OCI-LY1 (cell line): Measurements from ENCODE around the gene SIK2.

Source experiments
- H2AFZ ChIP-seq: fragments of 200-600 bp; sonication (generic), shearing (Covaris generic); 2 replicates; pipeline ENCODE4 v1.6.0; 2014; ENCODE audit warnings: antibody characterized with exemption, mild to moderate bottlenecking, low read length
- H3F3A ChIP-seq: fragments of 200-600 bp; sonication (generic), shearing (Covaris generic); 2 replicates; pipeline ENCODE4 v1.6.0; 2014; ENCODE audit warnings: mild to moderate bottlenecking, antibody characterized with exemption, low read length, moderate library complexity; ENCODE audit not compliant: insufficient read depth
- H3K27ac ChIP-seq: fragments of 200-600 bp; sonication (generic); 2 replicates; pipeline ENCODE4 v1.5.1; 2014; ENCODE audit warnings: low read length, mixed run types, mild to moderate bottlenecking, low read depth; ENCODE audit not compliant: poor library complexity, severe bottlenecking
- H3K27me3 ChIP-seq: fragments of 200-600 bp; sonication (generic); 2 replicates; pipeline ENCODE4 v1.6.0; 2014; ENCODE audit warnings: antibody characterized with exemption, mild to moderate bottlenecking, low read length, moderate library complexity; ENCODE audit not compliant: insufficient read depth
- H3K36me3 ChIP-seq: fragments of 200-600 bp; sonication (generic); 2 replicates; pipeline ENCODE4 v1.6.1; 2014; ENCODE audit warnings: mild to moderate bottlenecking, antibody characterized with exemption, low read length, moderate library complexity, mixed read lengths; ENCODE audit not compliant: insufficient read depth
- H3K4me1 ChIP-seq: fragments of 200-600 bp; sonication (generic); 2 replicates; pipeline ENCODE4 v1.5.1; 2014; ENCODE audit warnings: mild to moderate bottlenecking, low read length, moderate library complexity; ENCODE audit not compliant: insufficient read depth, severe bottlenecking
- H3K4me2 ChIP-seq: fragments of 200-600 bp; sonication (generic), shearing (Covaris generic); 2 replicates; pipeline ENCODE4 v1.6.1; 2014; ENCODE audit warnings: low read length
- H3K4me3 ChIP-seq: fragments of 200-600 bp; sonication (generic); 2 replicates; pipeline ENCODE4 v1.5.1; 2014; ENCODE audit warnings: low read length, low read depth, mild to moderate bottlenecking, mixed read lengths; ENCODE audit not compliant: poor library complexity, severe bottlenecking
- H3K79me2 ChIP-seq: fragments of 200-600 bp; shearing (Covaris generic); 2 replicates; pipeline ENCODE4 v1.6.1; 2016; ENCODE audit warnings: mixed run types, low read length, mixed read lengths; ENCODE audit not compliant: insufficient read depth
- H3K9ac ChIP-seq: fragments of 200-600 bp; sonication (generic), shearing (Covaris generic); 2 replicates; pipeline ENCODE4 v1.6.1; 2014; ENCODE audit warnings: mild to moderate bottlenecking, low read length, mixed read lengths
- H3K9me2 ChIP-seq: fragments of 200-600 bp; sonication (generic), shearing (Covaris generic); 2 replicates; pipeline ENCODE4 v1.6.1; 2014; ENCODE audit warnings: low read depth, mild to moderate bottlenecking, low read length, mixed read lengths
- H3K9me3 ChIP-seq: fragments of 200-600 bp; shearing (Covaris generic); 2 replicates; pipeline ENCODE4 v1.6.1; 2014; ENCODE audit warnings: low read length, mixed read lengths
- H4K20me1 ChIP-seq: fragments of 200-600 bp; sonication (generic), shearing (Covaris generic); 2 replicates; pipeline ENCODE4 v1.6.0; 2016; ENCODE audit warnings: mild to moderate bottlenecking, low read length; ENCODE audit not compliant: insufficient read depth
- EZH2 ChIP-seq: fragments of 200-600 bp; sonication (generic), shearing (Covaris generic); IDR thresholded peaks from 2 replicates; pipeline ENCODE4 v1.8.0; 2017; ENCODE audit warnings: borderline replicate concordance, mixed run types, mild to moderate bottlenecking, antibody characterized with exemption, low read length, moderate library complexity, mixed read lengths
- TF ChIP-seq, protein P1 (sequence below): fragments of 200-600 bp; sonication (generic), shearing (Covaris generic); IDR thresholded peaks from 2 replicates; pipeline ENCODE4 v1.5.1; 2017; ENCODE audit warnings: mild to moderate bottlenecking, antibody characterized with exemption, low read length, moderate library complexity, mixed read lengths

SIK2 gene

DNA sequence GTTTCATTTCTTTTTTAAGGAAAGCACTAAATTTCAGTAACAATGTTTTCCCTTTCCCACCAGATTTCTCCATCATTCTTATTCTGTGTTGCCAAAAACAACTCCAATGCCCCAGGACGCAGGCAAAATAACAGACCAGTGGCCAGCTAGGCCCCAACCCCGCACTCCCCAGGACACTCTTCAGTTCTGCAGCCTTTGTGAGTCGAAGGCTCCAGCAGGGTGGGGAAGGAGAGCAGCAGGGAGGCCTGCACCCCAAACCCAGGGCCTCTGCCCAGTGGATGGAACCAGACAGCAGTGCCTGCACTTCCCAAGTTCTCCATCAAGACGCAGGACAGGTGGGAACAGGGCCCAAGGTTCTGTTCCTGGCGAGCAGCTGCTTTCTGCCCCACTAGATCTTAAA is 129.6 kb downstream of the SIK2 start:
- H3K9ac ChIP-seq: no peak overlapping the region
- no peak overlapping the region for H3K4me2 ChIP-seq
- H4K20me1 ChIP-seq: no peaks in the 10 kb centered on the region
- H3K27ac ChIP-seq: no peak overlapping the region
- peaks cover 13% of the 10 kb centered on the region; the same call in 1 of the 2 replicates for H3K36me3 ChIP-seq
- no peak for TF ChIP-seq EZH2
- TF ChIP-seq, protein P1, sequence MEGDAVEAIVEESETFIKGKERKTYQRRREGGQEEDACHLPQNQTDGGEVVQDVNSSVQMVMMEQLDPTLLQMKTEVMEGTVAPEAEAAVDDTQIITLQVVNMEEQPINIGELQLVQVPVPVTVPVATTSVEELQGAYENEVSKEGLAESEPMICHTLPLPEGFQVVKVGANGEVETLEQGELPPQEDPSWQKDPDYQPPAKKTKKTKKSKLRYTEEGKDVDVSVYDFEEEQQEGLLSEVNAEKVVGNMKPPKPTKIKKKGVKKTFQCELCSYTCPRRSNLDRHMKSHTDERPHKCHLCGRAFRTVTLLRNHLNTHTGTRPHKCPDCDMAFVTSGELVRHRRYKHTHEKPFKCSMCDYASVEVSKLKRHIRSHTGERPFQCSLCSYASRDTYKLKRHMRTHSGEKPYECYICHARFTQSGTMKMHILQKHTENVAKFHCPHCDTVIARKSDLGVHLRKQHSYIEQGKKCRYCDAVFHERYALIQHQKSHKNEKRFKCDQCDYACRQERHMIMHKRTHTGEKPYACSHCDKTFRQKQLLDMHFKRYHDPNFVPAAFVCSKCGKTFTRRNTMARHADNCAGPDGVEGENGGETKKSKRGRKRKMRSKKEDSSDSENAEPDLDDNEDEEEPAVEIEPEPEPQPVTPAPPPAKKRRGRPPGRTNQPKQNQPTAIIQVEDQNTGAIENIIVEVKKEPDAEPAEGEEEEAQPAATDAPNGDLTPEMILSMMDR: no peak
- H3K9me2 ChIP-seq: no peaks in the 10 kb centered on the region
- H3K4me3 ChIP-seq: no peak overlapping the region
- peaks cover 10% of the 10 kb centered on the region for H3K4me1 ChIP-seq
- no peaks in the 10 kb centered on the region for H3F3A ChIP-seq
- no peak overlapping the region for H2AFZ ChIP-seq
- H3K27me3 ChIP-seq: no peaks in the 10 kb centered on the region
- H3K9me3 ChIP-seq: no peaks in the 10 kb centered on the region
- H3K79me2 ChIP-seq: no peaks in the 10 kb centered on the region

DNA sequence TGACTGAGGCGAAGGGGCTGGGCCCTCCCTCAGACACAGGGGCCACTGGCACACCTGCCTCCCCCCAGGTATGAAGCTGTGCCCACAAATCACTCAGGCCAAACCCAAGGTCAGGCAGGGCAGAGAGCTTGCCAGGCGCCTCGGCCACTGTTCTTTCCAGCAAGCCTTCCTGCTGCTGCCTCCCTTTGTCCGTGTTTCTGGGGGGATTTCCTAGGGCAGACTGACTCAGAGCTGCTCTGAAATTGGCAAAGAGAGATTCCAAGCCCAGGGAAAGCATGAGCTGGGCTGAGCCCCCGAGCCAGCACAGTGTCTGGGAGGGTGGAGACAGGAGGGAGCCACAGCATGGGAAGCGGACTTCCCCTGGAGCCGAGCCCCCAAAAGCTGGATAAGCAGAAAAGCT is 130.8 kb downstream of the SIK2 start:
- H3K79me2 ChIP-seq: no peaks in the 10 kb centered on the region
- TF ChIP-seq, protein P1: no peak
- TF ChIP-seq EZH2: no peak

DNA sequence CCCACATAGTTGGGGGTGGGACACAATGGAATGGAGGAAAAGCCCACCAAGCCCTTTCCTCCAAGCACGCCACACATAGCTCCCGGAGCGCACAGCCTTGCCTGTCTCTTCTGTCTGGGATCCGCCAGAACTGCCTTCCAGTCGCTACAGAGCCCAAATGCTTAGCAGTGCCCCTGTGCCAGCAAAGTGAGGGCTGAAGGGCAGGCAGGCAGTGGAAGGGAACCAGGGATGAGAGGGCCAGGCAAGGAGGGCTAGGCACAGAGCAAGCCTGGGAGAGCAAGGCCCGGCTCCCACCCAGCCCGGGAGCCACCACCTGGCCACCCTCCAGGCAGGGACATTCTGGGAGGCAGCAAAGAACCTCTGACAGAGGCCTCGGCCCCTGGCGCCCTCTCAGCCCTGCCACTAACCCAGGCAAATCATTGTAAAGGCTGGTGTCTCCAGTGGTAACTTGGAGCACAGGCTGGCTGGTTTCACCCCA is 131.4 kb downstream of the SIK2 start:
- peaks cover 10% of the 10 kb centered on the region for H3K4me1 ChIP-seq
- TF ChIP-seq EZH2: no peak
- TF ChIP-seq, protein P1: no peak
- H3K79me2 ChIP-seq: no peaks in the 10 kb centered on the region
- H3K9ac ChIP-seq: no peak overlapping the region
- no peaks in the 10 kb centered on the region for H3K9me3 ChIP-seq
- no peak overlapping the region for H3K27ac ChIP-seq
- no peak overlapping the region for H3K4me3 ChIP-seq
- no peak overlapping the region for H2AFZ ChIP-seq
- no peaks in the 10 kb centered on the region for H4K20me1 ChIP-seq
- no peak overlapping the region for H3K4me2 ChIP-seq
- no peaks in the 10 kb centered on the region for H3F3A ChIP-seq
- peaks cover 21% of the 10 kb centered on the region; the same call in 1 of the 2 replicates for H3K36me3 ChIP-seq
- no peaks in the 10 kb centered on the region for H3K9me2 ChIP-seq
- no peaks in the 10 kb centered on the region for H3K27me3 ChIP-seq

More for the DNA sequence above, 130.8 kb downstream of the SIK2 start:
- Histone ChIP-seq H3F3A (no peaks in the 10 kb centered on the region), H4K20me1 (no peaks in the 10 kb centered on the region), H3K9ac (no peak overlapping the region), H2AFZ (no peak overlapping the region), H3K27ac (no peak overlapping the region), H3K9me2 (no peaks in the 10 kb centered on the region), H3K36me3 (peaks cover 15% of the 10 kb centered on the region; the same call in 1 of the 2 replicates), H3K4me3 (no peak overlapping the region), H3K27me3 (no peaks in the 10 kb centered on the region), H3K9me3 (no peaks in the 10 kb centered on the region), H3K4me1 (peaks cover 10% of the 10 kb centered on the region), H3K4me2 (no peak overlapping the region)
